SU-DHL-6 (cell line): Measurements from ENCODE around the gene KLHDC7B.

ENCODE experiments used
- H2AFZ ChIP-seq: fragments of 200-600 bp; sonication (generic); 2 replicates; pipeline ENCODE4 v1.6.1; 2014; ENCODE audit warnings: low read depth, mild to moderate bottlenecking, moderate library complexity, mixed read lengths, antibody characterized with exemption, low read length; ENCODE audit not compliant: severe bottlenecking
- H3F3A ChIP-seq: fragments of 200-600 bp; shearing (Covaris generic); 2 replicates; pipeline ENCODE4 v1.6.0; 2016; ENCODE audit warnings: antibody characterized with exemption, mild to moderate bottlenecking; ENCODE audit not compliant: insufficient read depth
- H3K27ac ChIP-seq: fragments of 200-600 bp; sonication (generic); 2 replicates; pipeline ENCODE4 v1.5.1; 2016; ENCODE audit warnings: low read depth, mild to moderate bottlenecking, low read length, moderate library complexity, mixed read lengths
- H3K27me3 ChIP-seq: fragments of 200-600 bp; sonication (generic), shearing (Covaris generic); 2 replicates; pipeline ENCODE4 v1.6.0; 2014; ENCODE audit warnings: mild to moderate bottlenecking, low read length
- H3K36me3 ChIP-seq: fragments of 200-600 bp; sonication (generic); 2 replicates; pipeline ENCODE4 v1.6.1; 2014; ENCODE audit warnings: mild to moderate bottlenecking, low read length, mixed read lengths
- H3K4me2 ChIP-seq: fragments of 300-600, 200-600 bp; shearing (Covaris generic), sonication (generic); 2 replicates; pipeline ENCODE4 v1.6.0; 2014; ENCODE audit warnings: low read length, low read depth, mild to moderate bottlenecking; ENCODE audit not compliant: poor library complexity, severe bottlenecking
- H3K4me3 ChIP-seq: fragments of 200-600 bp; sonication (generic); 2 replicates; pipeline ENCODE4 v1.5.1; 2014; ENCODE audit warnings: antibody characterized with exemption, low read length, mild to moderate bottlenecking, mixed read lengths; ENCODE audit not compliant: insufficient read depth, poor library complexity, severe bottlenecking
- H3K79me2 ChIP-seq: fragments of 200-600 bp; sonication (generic); 2 replicates; pipeline ENCODE4 v1.6.1; 2014; ENCODE audit warnings: mild to moderate bottlenecking, low read length, moderate library complexity; ENCODE audit not compliant: insufficient read depth
- H3K9ac ChIP-seq: fragments of 200-600 bp; sonication (generic); 2 replicates; pipeline ENCODE4 v1.7.0; 2014; ENCODE audit warnings: mild to moderate bottlenecking, low read length
- H3K9me2 ChIP-seq: fragments of 200-600 bp; sonication (generic); replicated peaks from 2 replicates; pipeline ENCODE4 v1.6.1; 2014; ENCODE audit warnings: low read length; ENCODE audit not compliant: insufficient read depth
- H3K9me3 ChIP-seq: fragments of 200-600 bp; sonication (generic); 2 replicates; pipeline ENCODE4 v1.6.1; 2014; ENCODE audit warnings: low read length, mixed read lengths; ENCODE audit not compliant: insufficient read depth
- H4K20me1 ChIP-seq: fragments of 200-600 bp; sonication (generic); 2 replicates; pipeline ENCODE4 v1.6.1; 2014; ENCODE audit warnings: low read depth, mild to moderate bottlenecking, antibody characterized with exemption, low read length, moderate library complexity, mixed read lengths
- EZH2phosphoT487 ChIP-seq: fragments of 200-600 bp; sonication (generic), shearing (Covaris generic); conservative IDR thresholded peaks from 2 replicates; pipeline ENCODE4 v1.6.1; 2018; ENCODE audit warnings: mild to moderate bottlenecking, antibody characterized with exemption, low read length, moderate library complexity, mixed read lengths
- TF ChIP-seq, protein P1 (sequence below): fragments of 200-600 bp; sonication (generic); IDR thresholded peaks from one replicate; pipeline ENCODE4 v1.5.1; 2017; ENCODE audit warnings: antibody characterized with exemption, mild to moderate bottlenecking, low read length, moderate library complexity; ENCODE audit not compliant: insufficient read depth, poor library complexity, severe bottlenecking

KLHDC7B gene

DNA sequence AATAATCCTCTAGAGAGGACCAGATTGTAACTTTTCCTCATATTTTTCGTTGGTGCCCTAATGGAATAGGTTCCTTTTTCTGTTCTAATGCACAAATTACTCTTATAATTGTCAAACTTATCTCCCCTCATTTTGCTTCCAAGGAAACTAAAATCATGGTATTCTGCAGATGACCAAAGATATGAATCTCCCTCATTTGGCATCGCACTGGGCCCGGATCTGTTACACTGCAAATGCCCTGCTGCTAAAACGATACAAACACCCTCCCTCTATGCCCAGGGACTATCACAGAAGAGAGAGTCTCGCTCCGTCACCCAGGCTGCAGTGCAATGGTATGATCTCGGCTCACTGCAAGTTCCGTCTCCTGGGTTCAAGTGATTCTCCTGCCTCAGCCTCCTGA is 7.6 kb downstream of the KLHDC7B start:
- Histone ChIP-seq H3K9me3 (no peaks in the 10 kb centered on the region), H3K36me3 (no peaks in the 10 kb centered on the region), H3K9me2 (no peaks in the 10 kb centered on the region), H3K4me2 (no peak overlapping the region), H3K79me2 (no peaks in the 10 kb centered on the region), H3K4me3 (no peak overlapping the region), H3K9ac (no peak overlapping the region), H3K27ac (no peak overlapping the region), H4K20me1 (no peaks in the 10 kb centered on the region), H3K27me3 (no peaks in the 10 kb centered on the region), H3F3A (no peaks in the 10 kb centered on the region), H2AFZ (no peak overlapping the region)
- TF ChIP-seq EZH2phosphoT487, result no peak
- TF ChIP-seq, protein P1, sequence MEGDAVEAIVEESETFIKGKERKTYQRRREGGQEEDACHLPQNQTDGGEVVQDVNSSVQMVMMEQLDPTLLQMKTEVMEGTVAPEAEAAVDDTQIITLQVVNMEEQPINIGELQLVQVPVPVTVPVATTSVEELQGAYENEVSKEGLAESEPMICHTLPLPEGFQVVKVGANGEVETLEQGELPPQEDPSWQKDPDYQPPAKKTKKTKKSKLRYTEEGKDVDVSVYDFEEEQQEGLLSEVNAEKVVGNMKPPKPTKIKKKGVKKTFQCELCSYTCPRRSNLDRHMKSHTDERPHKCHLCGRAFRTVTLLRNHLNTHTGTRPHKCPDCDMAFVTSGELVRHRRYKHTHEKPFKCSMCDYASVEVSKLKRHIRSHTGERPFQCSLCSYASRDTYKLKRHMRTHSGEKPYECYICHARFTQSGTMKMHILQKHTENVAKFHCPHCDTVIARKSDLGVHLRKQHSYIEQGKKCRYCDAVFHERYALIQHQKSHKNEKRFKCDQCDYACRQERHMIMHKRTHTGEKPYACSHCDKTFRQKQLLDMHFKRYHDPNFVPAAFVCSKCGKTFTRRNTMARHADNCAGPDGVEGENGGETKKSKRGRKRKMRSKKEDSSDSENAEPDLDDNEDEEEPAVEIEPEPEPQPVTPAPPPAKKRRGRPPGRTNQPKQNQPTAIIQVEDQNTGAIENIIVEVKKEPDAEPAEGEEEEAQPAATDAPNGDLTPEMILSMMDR, result no peak

DNA sequence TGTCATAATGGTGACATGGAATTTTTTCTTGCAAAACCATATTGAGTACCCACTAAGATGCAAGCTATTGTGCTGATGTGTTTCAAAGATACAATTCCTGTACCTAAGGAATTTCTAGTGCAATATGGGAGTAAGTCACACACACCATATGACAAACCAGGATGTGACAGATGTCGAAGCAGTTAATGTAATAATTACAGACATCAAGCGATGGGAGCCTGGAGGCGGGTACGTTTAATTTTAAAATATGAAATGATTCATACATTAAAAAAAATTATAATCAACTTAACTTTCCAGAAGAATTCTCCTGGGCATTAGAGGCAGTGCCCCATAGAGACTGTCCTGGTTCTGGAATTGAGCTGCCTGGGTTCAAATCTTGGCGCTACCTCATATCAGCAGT is 11.0 kb downstream of the KLHDC7B start:
- Histone ChIP-seq H3K27ac (no peak overlapping the region), H4K20me1 (no peaks in the 10 kb centered on the region), H3K79me2 (no peaks in the 10 kb centered on the region), H3K4me2 (no peak overlapping the region), H3K4me3 (no peak overlapping the region), H3K36me3 (no peaks in the 10 kb centered on the region), H3K9me2 (no peaks in the 10 kb centered on the region), H2AFZ (no peak overlapping the region), H3K9ac (no peak overlapping the region), H3K27me3 (no peaks in the 10 kb centered on the region), H3K9me3 (no peaks in the 10 kb centered on the region), H3F3A (no peaks in the 10 kb centered on the region)
- TF ChIP-seq, protein P1, result no peak
- no peak for TF ChIP-seq EZH2phosphoT487

DNA sequence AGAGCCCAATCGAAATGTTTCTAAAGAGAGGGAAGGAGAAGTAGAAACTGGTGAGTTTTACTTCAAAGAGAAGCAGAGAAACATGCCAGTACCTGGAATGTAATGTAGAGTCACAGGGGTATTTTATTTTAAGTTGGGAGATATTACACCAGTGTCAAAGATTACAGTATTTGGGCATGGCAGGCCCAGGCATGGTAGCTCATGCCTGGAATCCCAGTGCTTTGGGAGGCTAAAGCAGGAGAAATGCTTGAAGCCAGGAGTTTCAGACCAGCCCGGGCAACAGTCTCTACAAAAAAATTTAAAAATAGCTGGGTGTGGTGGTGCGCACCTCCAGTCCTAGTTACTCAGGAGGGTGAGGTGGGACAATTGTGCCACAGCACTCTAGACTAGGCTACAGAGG is 14.3 kb downstream of the KLHDC7B start:
- no peaks in the 10 kb centered on the region for H4K20me1 ChIP-seq
- TF ChIP-seq EZH2phosphoT487, result no peak
- TF ChIP-seq, protein P1, result no peak

More for the DNA sequence above, 14.3 kb downstream of the KLHDC7B start:
- H3K79me2 ChIP-seq, result no peaks in the 10 kb centered on the region
- H3F3A ChIP-seq, result no peaks in the 10 kb centered on the region
- H3K4me3 ChIP-seq, result no peak overlapping the region
- H2AFZ ChIP-seq, result no peak overlapping the region
- H3K4me2 ChIP-seq, result no peak overlapping the region
- no peaks in the 10 kb centered on the region for H3K9me2 ChIP-seq
- no peaks in the 10 kb centered on the region for H3K9me3 ChIP-seq
- no peak overlapping the region for H3K9ac ChIP-seq
- no peaks in the 10 kb centered on the region for H3K36me3 ChIP-seq
- no peaks in the 10 kb centered on the region for H3K27me3 ChIP-seq
- no peak overlapping the region for H3K27ac ChIP-seq
